Measurements from ENCODE around the gene STARD7. TPM values are rescaled to one million over a fixed set of nuclear protein-coding genes. Genes with fewer than 3 reads are reported as not detected.

Gene STARD7
- total and polyA plus RNA-seq, 10 of the 15 experiments (the other 5 are each of a cell fraction or from before 2014, with no cell fraction given), result 85.4 to 237 (median 153) TPM

GRCh38 chr2:96145036-96145847 is 63.4 kb downstream of the STARD7 start, which contains the start of gene DUSP2 (continued):
- TF ChIP-seq CHD1 (IDR thresholded peaks at IDR 0.05; ENCODE audit: low read depth, low read length), result peak; percentile 94
- TF ChIP-seq BRCA1 (IDR thresholded peaks at IDR 0.05; ENCODE audit: low read depth, low read length), result no peak; the same call in 1 of the 2 replicates
- TF ChIP-seq NR2F1 (conservative IDR thresholded peaks at IDR 0.05), result peak; percentile 87; the same call in 1 of the 2 replicates
- TF ChIP-seq NRF1 (conservative IDR thresholded peaks at IDR 0.05; ENCODE audit: low read depth, low read length), result no peak
- TF ChIP-seq TBL1XR1 (IDR thresholded peaks at IDR 0.05; ENCODE audit: low read depth, low read length), result peak; percentile 81; the same call in 1 of the 2 replicates
- peak; percentile 38; the same call in 1 of the 2 replicates for TF ChIP-seq IRF3 (IDR thresholded peaks at IDR 0.05)
- peak; percentile 99 for TF ChIP-seq ELK1 (IDR thresholded peaks at IDR 0.05; ENCODE audit: low read depth, low read length)
- no peak for TF ChIP-seq RUNX3 (IDR thresholded peaks at IDR 0.05; ENCODE audit: low read length)
- no peak for TF ChIP-seq ZNF274 (IDR thresholded peaks at IDR 0.05; ENCODE audit: insufficient read depth, insufficient read length)
- TF ChIP-seq NBN (IDR thresholded peaks at IDR 0.05), result peak; percentile 15; the same call in 1 of the 2 replicates
- TF ChIP-seq FOS (IDR thresholded peaks at IDR 0.05; ENCODE audit: borderline replicate concordance, extremely low read depth, insufficient read length), result no peak
- TF ChIP-seq SREBF1 (IDR thresholded peaks at IDR 0.05; ENCODE audit: low read length), result peak; percentile 36; the same call in 1 of the 2 replicates
- no peak for TF ChIP-seq CTCF (IDR thresholded peaks at IDR 0.05 in 2 of 3, conservative IDR thresholded peaks at IDR 0.05 in 1 of 3; ENCODE audit: control insufficient read depth in 2 of 3, extremely low read depth in 1 of 3, insufficient read depth in 1 of 3, low read depth in 3 of 3, low read length in 3 of 3)
- peak; percentile 73 for TF ChIP-seq ZNF217 (IDR thresholded peaks at IDR 0.05)
- peak; percentile 82 for TF ChIP-seq BCL3 (IDR thresholded peaks at IDR 0.05; ENCODE audit: borderline replicate concordance, insufficient read depth, low read depth, low read length, poor library complexity, severe bottlenecking)
- TF ChIP-seq MAX (IDR thresholded peaks at IDR 0.05; ENCODE audit: low read depth, low read length), result peak; percentile 81; the same call in 1 of the 2 replicates
- peak; percentile 65 for TF ChIP-seq E2F4 (IDR thresholded peaks at IDR 0.05; ENCODE audit: low read depth, low read length)
- no peak for TF ChIP-seq JUNB (IDR thresholded peaks at IDR 0.05)
- TF ChIP-seq SPI1 (IDR thresholded peaks at IDR 0.05; ENCODE audit: borderline replicate concordance, insufficient read depth, low read depth, low read length), result peak; percentile 59
- peak; percentile 43 for TF ChIP-seq HCFC1 (IDR thresholded peaks at IDR 0.05; ENCODE audit: low read length)
- peak; percentile 91 to 95 for TF ChIP-seq BHLHE40 (IDR thresholded peaks at IDR 0.05; ENCODE audit: borderline replicate concordance in 1 of 2, low read depth in 2 of 2, low read length in 1 of 2)
- TF ChIP-seq GABPA (IDR thresholded peaks at IDR 0.05; ENCODE audit: low read depth), result no peak
- no peak for TF ChIP-seq FOXK2 (IDR thresholded peaks at IDR 0.05)
- peak; percentile 92 for TF ChIP-seq ZBED1 (IDR thresholded peaks at IDR 0.05; ENCODE audit: borderline replicate concordance)

Measured in GM12878 (cell line).